Esophagus squamous epithelium (tissue), 5 donors: ENCODE measurements around the gene NUP153. TPM values are rescaled to one million over a fixed set of nuclear protein-coding genes. Genes with fewer than 3 reads are reported as not detected.

ENCODE experiments used
- DNase-seq: peaks from one replicate; lab custom pipeline; 2025; lab: John Stamatoyannopoulos, UW
- H3K27ac ChIP-seq, 4 donors: fragments of 200-600 bp; sonication (generic); one replicate each; pipeline ENCODE4 v1.5.1; 2016 to 2019; ENCODE audit warnings: mild to moderate bottlenecking in 1 of 4
- H3K27me3 ChIP-seq, 4 donors: fragments of 200-600 bp; sonication (generic); 1 replicate in 3 of 4; 2 replicates in 1 of 4; pipeline versions ENCODE4 v1.5.1 to v1.6.0; 2017 to 2021; ENCODE audit warnings: antibody characterized with exemption in 1 of 4
- H3K36me3 ChIP-seq, 3 donors: fragments of 200-600 bp; sonication (generic); one replicate each; pipeline ENCODE4 v1.5.1; 2016 to 2019
- H3K4me1 ChIP-seq, 3 donors: fragments of 200-600 bp; sonication (generic); one replicate each; pipeline ENCODE4 v1.5.1; 2017 to 2019
- H3K4me3 ChIP-seq, 4 donors: fragments of 200-600 bp; sonication (generic); 1 replicate in 3 of 4; 2 replicates in 1 of 4; pipeline ENCODE4 v1.5.1; 2016 to 2019; ENCODE audit warnings: mild to moderate bottlenecking in 2 of 4, moderate library complexity in 1 of 4
- H3K9me3 ChIP-seq, 3 donors: fragments of 200-600 bp; sonication (generic); one replicate each; pipeline ENCODE4 v1.5.1; 2016 to 2019
- POLR2A ChIP-seq, 4 donors: fragments of 450-650 bp; IDR thresholded peaks; one replicate each; pipeline ENCODE4 v1.6.1; 2017; ENCODE audit warnings: antibody characterized with exemption in 4 of 4, mild to moderate bottlenecking in 4 of 4, moderate library complexity in 3 of 4
- WGBS, 2 donors: methylation state at CpG; one replicate each; pipeline ENCODE4 v1.1.5; 2018; 5-methylcytosine and 5-hydroxymethylcytosine counted together
- intact Hi-C: fragments of 100-400 bp; cut with DNase I; formaldehyde crosslinking; loops from one replicate; pipeline ENCODE4 v1.15.0; 2022
- total RNA-seq, 4 donors: library from RNA; depleted of rRNA; stranded (reverse); fragments of >200 nt; gene quantifications; one replicate each; pipeline ENCODE4 v1.1.0, GENCODE V29; 2016
- TF ChIP-seq, protein P1 (sequence below), 6 experiments: fragments of 450-650 bp in 4 of 6; fragments of 200-600 bp in 2 of 6; sonication (generic) in 2 of 6; IDR thresholded peaks; one replicate each; pipeline ENCODE4 v1.5.1; 2016 to 2019; ENCODE audit warnings: antibody characterized with exemption in 6 of 6, mild to moderate bottlenecking in 4 of 6, moderate library complexity in 4 of 6
- donor health status: DM: yes; HTN: yes; CAD: no.

NUP153 gene
- total RNA-seq, 4 donors from 2014 or later, result 27.7 to 49.4 (median 40.6) TPM

DNA sequence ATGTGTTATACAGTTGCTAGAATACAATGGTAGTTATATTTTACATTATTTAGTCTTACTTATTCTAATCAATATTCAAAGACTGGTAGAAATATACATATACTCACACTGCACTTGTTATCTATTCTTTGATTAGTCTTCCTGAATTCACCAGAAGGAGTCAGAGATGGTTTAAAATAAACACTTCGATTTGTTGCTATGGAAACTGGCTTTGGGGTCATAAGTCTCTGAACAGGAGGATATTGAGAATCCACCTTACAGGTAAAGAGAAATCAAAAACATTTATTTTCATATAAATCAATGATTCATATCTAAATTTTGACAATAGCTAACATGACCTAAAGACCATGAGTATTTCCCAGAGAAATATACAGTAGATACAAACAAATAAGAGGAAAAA, 41.6 kb downstream of the NUP153 start:
- intact Hi-C loops, result no loop called here
- WGBS, 2 donors, result 48 to 57% methylated on average over 1 of the region's 1 CpG
- H3K27ac ChIP-seq, result no peak overlapping the region
- no peak for DNase-seq
- no peak for TF ChIP-seq POLR2A (IDR thresholded peaks at IDR 0.05)
- TF ChIP-seq, protein P1, sequence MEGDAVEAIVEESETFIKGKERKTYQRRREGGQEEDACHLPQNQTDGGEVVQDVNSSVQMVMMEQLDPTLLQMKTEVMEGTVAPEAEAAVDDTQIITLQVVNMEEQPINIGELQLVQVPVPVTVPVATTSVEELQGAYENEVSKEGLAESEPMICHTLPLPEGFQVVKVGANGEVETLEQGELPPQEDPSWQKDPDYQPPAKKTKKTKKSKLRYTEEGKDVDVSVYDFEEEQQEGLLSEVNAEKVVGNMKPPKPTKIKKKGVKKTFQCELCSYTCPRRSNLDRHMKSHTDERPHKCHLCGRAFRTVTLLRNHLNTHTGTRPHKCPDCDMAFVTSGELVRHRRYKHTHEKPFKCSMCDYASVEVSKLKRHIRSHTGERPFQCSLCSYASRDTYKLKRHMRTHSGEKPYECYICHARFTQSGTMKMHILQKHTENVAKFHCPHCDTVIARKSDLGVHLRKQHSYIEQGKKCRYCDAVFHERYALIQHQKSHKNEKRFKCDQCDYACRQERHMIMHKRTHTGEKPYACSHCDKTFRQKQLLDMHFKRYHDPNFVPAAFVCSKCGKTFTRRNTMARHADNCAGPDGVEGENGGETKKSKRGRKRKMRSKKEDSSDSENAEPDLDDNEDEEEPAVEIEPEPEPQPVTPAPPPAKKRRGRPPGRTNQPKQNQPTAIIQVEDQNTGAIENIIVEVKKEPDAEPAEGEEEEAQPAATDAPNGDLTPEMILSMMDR (IDR thresholded peaks at IDR 0.05), result no peak
- no peaks in the 10 kb centered on the region for H3K27me3 ChIP-seq
- peaks cover 0 to 99% (median 20%) of the 10 kb centered on the region in 3 donors for H3K36me3 ChIP-seq
- no peak overlapping the region for H3K4me3 ChIP-seq
- no peaks in the 10 kb centered on the region for H3K9me3 ChIP-seq
- no peaks in the 10 kb centered on the region for H3K4me1 ChIP-seq

DNA sequence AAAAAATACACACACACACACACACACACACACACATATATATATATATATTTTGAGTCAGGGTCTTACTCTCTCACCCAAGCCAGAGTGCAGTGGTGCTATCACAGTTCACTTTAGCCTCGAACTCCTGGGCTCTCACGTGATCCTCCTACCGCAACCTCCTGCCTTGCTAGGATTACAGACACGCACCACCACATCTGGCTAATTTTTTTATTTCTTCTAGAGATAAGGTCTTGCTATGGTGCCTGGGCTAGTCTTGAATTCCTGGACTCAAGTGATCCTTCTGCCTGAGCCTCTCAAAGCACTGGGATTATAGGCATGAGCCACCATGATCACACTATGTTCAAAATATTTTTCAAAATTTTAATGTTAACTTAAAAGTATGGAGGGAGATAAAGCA, 43.5 kb downstream of the NUP153 start:
- 92 to 95% methylated on average over 4 of the region's 4 CpGs for WGBS, 2 donors
- H3K27me3 ChIP-seq, result no peaks in the 10 kb centered on the region
- H3K36me3 ChIP-seq, result peaks cover 0 to 98% (median 14%) of the 10 kb centered on the region in 3 donors
- no peaks in the 10 kb centered on the region for H3K9me3 ChIP-seq
- no peaks in the 10 kb centered on the region for H3K4me1 ChIP-seq
- intact Hi-C loops, result no loop called here
- no peak overlapping the region for H3K27ac ChIP-seq
- H3K4me3 ChIP-seq, result no peak overlapping the region
- no peak for DNase-seq
- no peak for TF ChIP-seq POLR2A (IDR thresholded peaks at IDR 0.05)
- TF ChIP-seq, protein P1 (IDR thresholded peaks at IDR 0.05), result no peak

DNA sequence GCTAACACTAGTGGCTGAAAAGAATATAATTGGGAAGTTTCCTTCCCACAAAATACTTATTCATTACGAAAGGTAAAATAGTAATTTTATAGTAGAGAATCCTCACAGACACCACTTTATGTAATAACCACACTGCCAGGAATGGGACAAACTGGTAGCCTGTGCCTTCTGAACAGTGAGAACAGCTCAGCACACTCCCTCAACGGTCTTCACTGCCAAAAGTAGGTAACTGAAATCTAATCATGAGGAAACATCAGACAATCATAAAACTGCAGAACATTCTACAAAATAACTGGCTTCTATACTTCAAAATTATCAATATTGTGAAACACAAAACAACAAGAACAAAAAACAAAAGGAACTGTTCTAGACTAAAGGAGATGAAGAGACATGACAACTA, 44.1 kb downstream of the NUP153 start:
- peaks cover 0 to 98% (median 14%) of the 10 kb centered on the region in 3 donors for H3K36me3 ChIP-seq
- no peaks in the 10 kb centered on the region for H3K27me3 ChIP-seq
- no peaks in the 10 kb centered on the region for H3K4me1 ChIP-seq
- 83 to 98% methylated on average over 2 of the region's 2 CpGs for WGBS, 2 donors
- no peak overlapping the region for H3K27ac ChIP-seq
- no peaks in the 10 kb centered on the region for H3K9me3 ChIP-seq
- TF ChIP-seq POLR2A (IDR thresholded peaks at IDR 0.05), result no peak
- no peak for DNase-seq
- intact Hi-C loops, result no loop called here
- H3K4me3 ChIP-seq, result no peak overlapping the region

DNA sequence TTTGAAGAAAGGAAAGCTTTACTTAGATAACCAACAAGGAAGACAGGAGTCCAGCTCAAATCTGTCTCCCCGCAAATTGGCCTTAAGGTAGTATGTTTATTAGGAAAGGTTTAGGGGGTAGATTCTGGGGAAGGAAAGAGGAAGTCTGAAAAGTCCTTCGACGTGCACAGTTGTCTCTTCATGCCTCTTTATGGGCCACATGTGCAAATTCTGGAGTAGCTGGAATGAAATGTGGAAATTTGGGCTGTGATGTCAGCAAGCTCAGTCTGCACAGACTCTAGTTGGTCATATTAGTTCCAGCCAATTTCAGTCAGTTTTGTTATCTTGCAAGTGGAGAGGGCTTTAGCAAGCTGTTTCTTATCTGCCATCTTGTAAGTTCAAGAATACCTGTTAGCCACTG, 50.1 kb downstream of the NUP153 start:
- DNase-seq, result no peak
- Histone ChIP-seq H3K27me3 (no peaks in the 10 kb centered on the region), H3K9me3 (no peaks in the 10 kb centered on the region), H3K4me3 (no peak overlapping the region), H3K4me1 (peaks cover 0 to 19% (median 0%) of the 10 kb centered on the region in 3 donors), H3K36me3 (peaks cover 0 to 96% (median 14%) of the 10 kb centered on the region in 3 donors), H3K27ac (no peak overlapping the region)
- TF ChIP-seq, protein P1 (IDR thresholded peaks at IDR 0.05), result no peak
- TF ChIP-seq POLR2A (IDR thresholded peaks at IDR 0.05), result no peak
- intact Hi-C loops, result no loop called here
- 67 to 79% methylated on average over 2 to 3 of the region's 3 CpGs for WGBS, 2 donors

DNA sequence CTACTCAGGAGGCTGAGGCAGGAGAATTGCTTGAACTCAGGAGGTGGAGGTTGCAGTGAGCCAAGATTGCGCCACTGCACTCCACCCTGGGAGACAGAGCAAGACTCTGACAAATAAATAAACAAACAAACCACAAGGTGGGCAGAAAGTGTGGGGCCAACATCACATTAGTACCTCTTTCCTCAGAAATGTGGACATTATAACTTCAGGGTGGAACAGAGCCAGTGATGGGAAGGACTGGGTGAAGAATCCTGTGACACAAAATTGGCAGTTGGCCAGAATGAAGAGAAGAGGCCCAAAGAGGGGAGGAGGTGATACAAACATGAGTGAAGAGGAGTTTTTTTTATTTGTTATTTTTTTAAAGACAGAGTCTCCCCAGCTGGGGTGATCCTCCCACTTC, 50.6 kb downstream of the NUP153 start:
- intact Hi-C loops, result no loop called here
- H3K9me3 ChIP-seq, result no peaks in the 10 kb centered on the region
- 100% methylated on average over 1 of the region's 1 CpG for WGBS, 2 donors
- H3K4me3 ChIP-seq, result no peak overlapping the region
- TF ChIP-seq, protein P1 (IDR thresholded peaks at IDR 0.05), result no peak
- no peak for TF ChIP-seq POLR2A (IDR thresholded peaks at IDR 0.05)
- peaks cover 0 to 96% (median 14%) of the 10 kb centered on the region in 3 donors for H3K36me3 ChIP-seq
- DNase-seq, result no peak
- H3K4me1 ChIP-seq, result peaks cover 0 to 22% (median 0%) of the 10 kb centered on the region in 3 donors
- H3K27ac ChIP-seq, result no peak overlapping the region
- H3K27me3 ChIP-seq, result no peaks in the 10 kb centered on the region
